OCI-LY3 (cell line): ENCODE data around the gene HPS1.

Source experiments
- EZH2phosphoT487 ChIP-seq: fragments of 200-600 bp; shearing (Covaris generic); IDR thresholded peaks from 2 replicates; pipeline ENCODE4 v1.6.1; 2018; ENCODE audit warnings: antibody characterized with exemption, mixed run types, low read depth
- TF ChIP-seq, protein P1 (sequence below): fragments of 200-600, 300-600 bp; sonication (generic); IDR thresholded peaks from 2 replicates; pipeline ENCODE4 v1.5.1; 2014; ENCODE audit warnings: antibody characterized with exemption, low read length, low read depth

DNA sequence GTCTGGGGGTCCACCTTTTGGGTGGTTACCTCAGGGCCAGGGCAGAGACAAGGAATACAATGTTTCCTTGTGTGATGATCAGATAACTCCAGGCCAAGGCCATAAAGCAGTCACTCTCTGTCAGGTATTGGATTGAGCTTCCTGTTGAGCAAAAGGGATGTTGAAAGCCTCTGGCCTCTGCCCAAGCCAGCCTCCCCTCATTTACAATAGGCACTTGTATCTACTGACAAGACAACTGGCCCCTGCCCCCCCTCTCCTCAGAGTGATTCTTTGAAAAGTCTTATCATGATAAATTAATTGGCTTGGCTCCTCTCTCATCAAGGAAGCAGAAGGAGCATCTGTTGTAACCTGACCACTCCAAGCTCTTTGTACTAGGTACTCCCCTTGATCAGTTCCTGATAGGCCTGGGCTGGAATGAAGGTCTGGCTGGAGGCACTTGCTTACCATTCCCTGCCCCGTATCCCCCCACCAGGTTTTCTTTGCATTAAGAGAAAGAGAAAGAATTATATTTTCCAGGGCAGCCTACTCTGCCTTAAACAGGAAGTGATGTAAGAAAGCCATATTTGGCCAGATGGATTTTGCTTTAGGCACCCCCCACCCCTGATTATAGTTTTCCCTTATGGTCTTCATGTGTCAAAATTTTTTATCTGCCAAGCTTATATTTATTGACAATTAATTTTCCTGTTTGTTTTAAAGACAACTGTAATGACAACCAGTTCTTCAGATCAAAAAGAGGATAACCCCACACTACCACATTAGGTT is 42.1 kb upstream of the HPS1 start:
- TF ChIP-seq, protein P1, sequence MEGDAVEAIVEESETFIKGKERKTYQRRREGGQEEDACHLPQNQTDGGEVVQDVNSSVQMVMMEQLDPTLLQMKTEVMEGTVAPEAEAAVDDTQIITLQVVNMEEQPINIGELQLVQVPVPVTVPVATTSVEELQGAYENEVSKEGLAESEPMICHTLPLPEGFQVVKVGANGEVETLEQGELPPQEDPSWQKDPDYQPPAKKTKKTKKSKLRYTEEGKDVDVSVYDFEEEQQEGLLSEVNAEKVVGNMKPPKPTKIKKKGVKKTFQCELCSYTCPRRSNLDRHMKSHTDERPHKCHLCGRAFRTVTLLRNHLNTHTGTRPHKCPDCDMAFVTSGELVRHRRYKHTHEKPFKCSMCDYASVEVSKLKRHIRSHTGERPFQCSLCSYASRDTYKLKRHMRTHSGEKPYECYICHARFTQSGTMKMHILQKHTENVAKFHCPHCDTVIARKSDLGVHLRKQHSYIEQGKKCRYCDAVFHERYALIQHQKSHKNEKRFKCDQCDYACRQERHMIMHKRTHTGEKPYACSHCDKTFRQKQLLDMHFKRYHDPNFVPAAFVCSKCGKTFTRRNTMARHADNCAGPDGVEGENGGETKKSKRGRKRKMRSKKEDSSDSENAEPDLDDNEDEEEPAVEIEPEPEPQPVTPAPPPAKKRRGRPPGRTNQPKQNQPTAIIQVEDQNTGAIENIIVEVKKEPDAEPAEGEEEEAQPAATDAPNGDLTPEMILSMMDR = no peak
- TF ChIP-seq EZH2phosphoT487 = no peak
